Astrocyte of the cerebellum (primary cell): ENCODE data around the gene INPP5A.

Experiments used
- DNase-seq: peaks from one replicate; pipeline ENCODE4 v3.0.0-alpha.2; 2011; ENCODE audit warnings: low read depth
- H3K4me3 ChIP-seq: 2 replicates; pipeline ENCODE4 v1.5.1; 2011; ENCODE audit warnings: mild to moderate bottlenecking, low read depth, low read length, moderate library complexity
- in situ Hi-C: cut with HindIII; loops from 2 replicates; pipeline ENCODE4 v1.10.0; 2017; ENCODE audit warnings: low sequenced_read_pairs
- TF ChIP-seq, protein P1 (sequence below): IDR thresholded peaks from 2 replicates; pipeline ENCODE4 v1.5.1; 2012; ENCODE audit warnings: low read length, low read depth, moderate library complexity, mild to moderate bottlenecking; ENCODE audit errors: missing control alignments

The INPP5A gene

DNA sequence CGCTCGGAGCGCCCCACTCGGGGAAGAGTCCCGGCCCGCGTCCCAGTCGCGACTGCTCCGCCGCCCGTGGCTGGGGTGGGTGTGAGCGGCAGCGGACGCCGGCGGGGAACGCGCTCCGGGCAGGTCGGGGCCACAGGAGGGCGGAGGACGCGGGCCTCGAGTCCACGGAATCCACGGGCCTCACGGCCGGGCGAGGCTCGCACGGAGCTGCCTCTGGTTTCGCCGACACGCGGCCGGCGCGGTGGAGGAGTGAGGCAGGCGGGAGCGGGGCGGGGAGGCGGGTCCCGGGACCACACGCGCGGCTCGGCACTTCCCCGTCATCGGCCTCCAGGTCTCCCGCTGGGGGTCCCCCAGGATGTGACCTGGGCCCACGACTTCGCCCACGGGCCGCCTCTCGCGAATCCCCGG, 248.9 kb downstream of the INPP5A start:
- DNase-seq, result no peak
- in situ Hi-C loops, result no loop called here
- TF ChIP-seq, protein P1, sequence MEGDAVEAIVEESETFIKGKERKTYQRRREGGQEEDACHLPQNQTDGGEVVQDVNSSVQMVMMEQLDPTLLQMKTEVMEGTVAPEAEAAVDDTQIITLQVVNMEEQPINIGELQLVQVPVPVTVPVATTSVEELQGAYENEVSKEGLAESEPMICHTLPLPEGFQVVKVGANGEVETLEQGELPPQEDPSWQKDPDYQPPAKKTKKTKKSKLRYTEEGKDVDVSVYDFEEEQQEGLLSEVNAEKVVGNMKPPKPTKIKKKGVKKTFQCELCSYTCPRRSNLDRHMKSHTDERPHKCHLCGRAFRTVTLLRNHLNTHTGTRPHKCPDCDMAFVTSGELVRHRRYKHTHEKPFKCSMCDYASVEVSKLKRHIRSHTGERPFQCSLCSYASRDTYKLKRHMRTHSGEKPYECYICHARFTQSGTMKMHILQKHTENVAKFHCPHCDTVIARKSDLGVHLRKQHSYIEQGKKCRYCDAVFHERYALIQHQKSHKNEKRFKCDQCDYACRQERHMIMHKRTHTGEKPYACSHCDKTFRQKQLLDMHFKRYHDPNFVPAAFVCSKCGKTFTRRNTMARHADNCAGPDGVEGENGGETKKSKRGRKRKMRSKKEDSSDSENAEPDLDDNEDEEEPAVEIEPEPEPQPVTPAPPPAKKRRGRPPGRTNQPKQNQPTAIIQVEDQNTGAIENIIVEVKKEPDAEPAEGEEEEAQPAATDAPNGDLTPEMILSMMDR, result no peak
- H3K4me3 ChIP-seq, result no peak overlapping the region

DNA sequence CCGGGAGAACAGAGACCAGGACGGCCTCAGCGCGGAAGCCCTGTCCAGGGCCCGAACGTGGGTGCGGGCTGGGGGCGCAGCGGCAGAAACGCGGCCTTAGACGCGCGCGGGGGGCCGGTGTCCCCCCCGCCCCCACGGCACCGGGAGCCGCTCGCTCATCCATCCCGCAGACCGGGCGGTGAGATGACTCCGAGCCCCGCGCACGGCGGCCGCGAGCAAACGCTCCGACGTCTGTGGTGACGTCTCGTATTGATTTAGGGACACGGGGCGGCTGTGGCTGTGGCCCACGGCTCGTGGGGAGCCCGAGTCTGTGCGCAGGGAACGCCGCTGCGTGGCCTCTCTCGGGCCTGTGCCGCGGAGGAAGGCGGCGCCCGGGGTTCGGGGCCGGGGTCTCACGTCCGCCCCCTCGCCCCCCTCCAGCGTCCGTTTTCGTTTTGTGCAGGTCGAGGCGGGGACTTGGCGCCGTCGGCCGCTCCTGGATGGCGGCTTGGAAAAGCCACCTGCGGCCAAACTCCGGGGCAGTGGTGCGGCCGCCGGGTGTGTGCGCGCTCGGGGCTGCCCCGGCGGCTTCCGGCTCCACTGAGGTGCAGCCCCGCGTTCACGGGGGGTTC, 249.4 kb downstream of the INPP5A start:
- TF ChIP-seq, protein P1, result no peak
- DNase-seq, result no peak
- in situ Hi-C loops, result no loop called here
- H3K4me3 ChIP-seq, result no peak overlapping the region

DNA sequence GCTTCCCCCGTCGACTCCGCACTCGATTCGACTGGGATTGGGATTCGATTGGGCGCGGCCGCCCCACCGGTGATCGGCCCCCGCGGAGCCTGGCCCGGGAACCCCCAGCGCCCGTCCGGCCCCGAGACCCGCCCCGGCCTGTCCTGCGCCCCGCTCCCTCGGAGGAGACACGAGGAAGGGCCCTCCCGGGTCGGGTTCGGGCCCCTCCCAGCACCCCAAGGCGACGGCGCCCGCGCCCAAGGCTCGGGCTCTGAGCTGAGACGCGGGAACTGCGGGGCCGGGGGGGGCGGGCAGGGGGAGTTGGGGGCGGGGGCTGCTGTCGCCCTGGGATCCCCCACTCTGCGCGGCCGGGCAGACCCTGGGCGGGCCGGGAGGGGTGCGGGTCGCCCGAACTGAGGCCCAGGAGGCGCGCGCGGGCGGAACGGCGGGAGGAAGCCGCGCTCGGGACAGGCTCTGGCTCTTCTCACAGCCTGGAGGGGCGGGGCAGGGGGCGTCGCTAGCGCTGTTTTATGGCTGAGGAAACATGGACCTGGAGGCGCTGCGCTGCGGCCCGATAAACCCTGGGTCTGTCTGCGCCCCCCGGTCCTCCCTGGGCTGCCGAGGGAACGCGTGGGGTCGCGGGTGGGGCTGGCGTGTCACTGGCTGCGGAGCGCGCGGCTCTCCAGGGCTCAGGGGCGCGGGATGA, 250.1 kb downstream of the INPP5A start:
- H3K4me3 ChIP-seq, result no peak overlapping the region
- in situ Hi-C loops, result no loop called here
- TF ChIP-seq, protein P1, result no peak
- DNase-seq, result no peak

DNA sequence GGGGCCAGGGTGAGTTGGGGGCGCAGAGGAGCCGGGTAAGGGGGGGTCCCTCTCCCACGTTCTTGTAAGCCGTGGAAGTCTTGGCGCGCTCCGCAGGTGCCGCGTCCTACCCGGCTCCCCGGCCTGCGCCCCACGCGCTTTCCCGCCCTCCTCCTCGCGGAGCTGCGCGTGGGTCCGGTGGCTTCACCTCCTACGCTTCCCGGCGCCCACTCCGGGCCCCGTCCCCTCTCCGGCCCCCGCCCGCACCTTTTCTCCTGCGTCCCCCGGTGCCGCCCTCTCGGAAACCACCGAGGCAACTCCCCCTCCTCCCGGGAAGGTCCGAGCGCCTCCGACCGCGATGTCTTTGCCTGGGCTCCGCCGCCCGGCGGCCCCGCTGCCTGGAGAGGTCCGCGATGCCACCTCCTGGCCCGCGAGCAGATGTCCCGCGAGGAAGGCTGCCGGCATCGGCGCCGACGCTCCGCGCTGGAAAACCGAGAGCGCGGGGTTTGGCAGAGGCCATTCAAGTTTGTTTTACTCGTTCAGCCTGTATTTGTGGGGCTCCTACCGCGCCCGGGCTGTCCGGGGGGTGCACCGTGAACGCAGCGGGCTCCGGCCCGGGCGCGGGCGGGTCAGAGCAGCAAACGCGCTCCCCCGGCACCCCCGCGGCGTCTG, 250.7 kb downstream of the INPP5A start:
- in situ Hi-C loops, result no loop called here
- TF ChIP-seq, protein P1, result peak; percentile 33
- H3K4me3 ChIP-seq, result no peak overlapping the region
- no peak for DNase-seq

DNA sequence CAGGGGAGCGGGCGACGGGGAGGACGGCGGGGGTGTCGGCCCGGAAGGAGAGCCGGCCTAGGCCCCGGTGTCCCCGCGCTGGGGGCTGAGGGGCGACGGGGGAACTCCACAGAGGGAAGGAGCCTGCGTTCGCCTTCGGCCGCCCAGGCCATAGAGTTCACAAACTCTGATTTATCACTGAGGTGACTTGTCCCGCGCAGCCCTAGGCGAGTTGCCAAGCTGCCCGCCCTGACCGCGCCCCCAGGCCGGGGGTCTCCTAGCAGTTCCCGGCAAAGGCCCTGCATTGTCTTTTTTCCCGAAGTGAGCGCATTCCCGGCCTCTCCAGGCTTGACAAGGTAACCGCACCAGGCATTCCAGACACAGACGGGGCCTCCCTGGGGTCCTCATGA, 251.2 kb downstream of the INPP5A start:
- H3K4me3 ChIP-seq, result no peak overlapping the region
- TF ChIP-seq, protein P1, result no peak
- DNase-seq, result no peak
- in situ Hi-C loops, result no loop called here

DNA sequence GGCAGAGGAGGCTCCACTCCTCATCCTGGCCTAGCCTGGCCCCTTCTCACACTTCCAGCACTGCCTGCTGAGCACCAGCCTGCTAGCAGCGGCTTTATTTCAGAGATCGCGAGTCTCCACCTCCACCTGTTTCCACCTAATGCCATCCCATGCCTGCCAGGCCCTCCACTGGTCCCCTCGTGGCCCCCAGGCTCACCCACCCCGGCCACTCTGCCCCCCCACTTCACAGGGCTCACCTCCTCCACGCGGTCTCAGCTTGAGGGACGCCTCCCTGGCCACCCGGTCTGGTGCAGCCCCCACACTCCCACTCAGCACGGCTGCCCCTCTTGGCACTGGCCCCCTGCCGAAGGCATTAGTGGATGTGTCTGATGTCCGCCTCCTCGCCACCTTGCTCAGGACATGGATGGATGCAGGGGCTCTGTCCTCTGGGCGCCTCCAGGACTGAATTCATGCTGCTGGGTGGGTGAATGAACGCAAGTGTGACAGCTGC, 252.1 kb downstream of the INPP5A start:
- in situ Hi-C loops, result no loop called here
- no peak overlapping the region for H3K4me3 ChIP-seq
- no peak for DNase-seq
- TF ChIP-seq, protein P1, result no peak
